A549 (cell line): ENCODE measurements around the gene MARCHF9. TPM values are rescaled to one million over a fixed set of nuclear protein-coding genes. Genes with fewer than 3 reads are reported as not detected.

ENCODE experiments used
- ATAC-seq, 2 experiments: fragments of 200-7000 bp in 1 of 2; fragments of >200 bp in 1 of 2; cut with Nextera tagmentation in 1 of 2; cut with Tn5 transposase in 1 of 2; 3 replicates each; pipeline versions ENCODE4 v1.8.0 to v1.9.1; 2018 to 2020; ENCODE audit warnings: mild to moderate bottlenecking in 1 of 2, moderate library complexity in 1 of 2
- CTCF ChIA-PET: fragments of 300-600 bp; sonication (Branson Sonifier 250); formaldehyde crosslinking; extraction: SDS; loops from one replicate; lab custom pipeline; 2021; ENCODE audit warnings: antibody characterized with exemption, inconsistent platforms; lab: Yijun Ruan, JAX
- POLR2A ChIA-PET: fragments of 350-600 bp; formaldehyde crosslinking; extraction: SDS; loops from one replicate; lab custom pipeline; 2021; ENCODE audit warnings: antibody characterized with exemption, inconsistent platforms; lab: Yijun Ruan, JAX
- DNase-seq, 2 experiments: peaks; one replicate each; pipeline versions ENCODE4 v3.0.0 to v3.0.0-alpha.2; 2011 to 2016; ENCODE audit warnings: low read depth in 1 of 2, low spot score in 1 of 2
- FAIRE-seq: peaks from 2 replicates; lab custom pipeline; 2011; peaks lifted over from hg19 to GRCh38; lab: Jason Lieb, UNC
- H3K27ac ChIP-seq, 2 experiments: fragments of >200 bp; sonication (Bioruptor Twin); formaldehyde crosslinking; 3 replicates each; pipeline ENCODE4 v1.5.1; 2016 to 2017
- H3K4me1 ChIP-seq: fragments of >200 bp; sonication (Bioruptor Twin); formaldehyde crosslinking; 3 replicates; pipeline ENCODE4 v1.6.1; 2016
- H3K4me2 ChIP-seq: fragments of >200 bp; sonication (Bioruptor Twin); formaldehyde crosslinking; 3 replicates; pipeline ENCODE4 v1.6.1; 2016
- H3K4me3 ChIP-seq: fragments of >200 bp; sonication (Bioruptor Twin); formaldehyde crosslinking; 3 replicates; pipeline ENCODE4 v1.5.1; 2016
- H3K9me3 ChIP-seq: fragments of >200 bp; sonication (Bioruptor Twin); formaldehyde crosslinking; 3 replicates; pipeline ENCODE4 v1.6.1; 2016
- ATOH8 ChIP-seq: fragments of 250-450 bp; sonication (Bioruptor Pico); IDR thresholded peaks from 2 replicates; pipeline ENCODE4 v1.5.0; 2020; ENCODE audit warnings: low read depth, mild to moderate bottlenecking, moderate library complexity
- BCL3 ChIP-seq: fragments of >200 bp; sonication (Bioruptor Twin); formaldehyde crosslinking; IDR thresholded peaks from 3 replicates; pipeline ENCODE4 v1.6.1; 2016
- BHLHE40 ChIP-seq: IDR thresholded peaks from 2 replicates; pipeline ENCODE4 v1.6.1; 2012; ENCODE audit warnings: low read depth, low read length, inconsistent platforms
- CBX2 ChIP-seq: fragments of 200-600 bp; sonication (generic); IDR thresholded peaks from 2 replicates; pipeline ENCODE4 v1.6.1; 2016; ENCODE audit warnings: low read depth, mild to moderate bottlenecking, borderline replicate concordance
- CBX8 ChIP-seq: fragments of 200-600 bp; sonication (generic); IDR thresholded peaks from 2 replicates; pipeline ENCODE4 v1.6.1; 2016
- CHD2 ChIP-seq: fragments of 150-350 bp; IDR thresholded peaks from 2 replicates; pipeline ENCODE4 v1.6.1; 2014; ENCODE audit warnings: low read length; ENCODE audit not compliant: partially characterized antibody
- CHD4 ChIP-seq: fragments of 200-600 bp; sonication (generic); IDR thresholded peaks from 2 replicates; pipeline ENCODE4 v1.6.1; 2016; ENCODE audit warnings: antibody characterized with exemption, mild to moderate bottlenecking, borderline replicate concordance
- E2F6 ChIP-seq: IDR thresholded peaks from 2 replicates; pipeline ENCODE4 v1.6.1; 2012; ENCODE audit warnings: low read depth, borderline replicate concordance
- ESRRA ChIP-seq: fragments of 150-350 bp; IDR thresholded peaks from 2 replicates; pipeline ENCODE4 v1.6.1; 2014; ENCODE audit warnings: mild to moderate bottlenecking, low read length, borderline replicate concordance
- FOXS1 ChIP-seq: fragments of 250-450 bp; sonication (Bioruptor Pico); IDR thresholded peaks from 2 replicates; pipeline ENCODE4 v1.5.0; 2020; ENCODE audit warnings: mild to moderate bottlenecking, moderate library complexity
- GATA3 ChIP-seq: IDR thresholded peaks from 2 replicates; pipeline ENCODE4 v1.6.1; 2012; ENCODE audit warnings: borderline replicate concordance
- HDAC2 ChIP-seq: fragments of 200-600 bp; sonication (generic); IDR thresholded peaks from 2 replicates; pipeline ENCODE4 v1.6.1; 2016
- HOXA7 ChIP-seq: fragments of 250-450 bp; sonication (Bioruptor Pico); IDR thresholded peaks from 2 replicates; pipeline ENCODE4 v1.5.0; 2020; ENCODE audit warnings: mild to moderate bottlenecking, moderate library complexity
- HOXB13 ChIP-seq: fragments of 250-450 bp; sonication (Bioruptor Pico); IDR thresholded peaks from 2 replicates; pipeline ENCODE4 v1.5.0; 2020; ENCODE audit warnings: low read depth, mild to moderate bottlenecking, moderate library complexity
- HOXB5 ChIP-seq: fragments of 250-450 bp; sonication (Bioruptor Pico); IDR thresholded peaks from 2 replicates; pipeline ENCODE4 v1.5.0; 2020; ENCODE audit warnings: mild to moderate bottlenecking, moderate library complexity
- JUNB ChIP-seq: fragments of >200 bp; sonication (Bioruptor Twin); formaldehyde crosslinking; IDR thresholded peaks from 2 replicates; pipeline ENCODE4 v1.6.1; 2016
- KDM1A ChIP-seq: fragments of 200-600 bp; sonication (generic); IDR thresholded peaks from 2 replicates; pipeline ENCODE4 v1.6.1; 2016; ENCODE audit warnings: low read depth, mild to moderate bottlenecking
- MAX ChIP-seq: IDR thresholded peaks from 2 replicates; pipeline ENCODE4 v1.6.1; 2012
- MYC ChIP-seq: IDR thresholded peaks from 2 replicates; pipeline ENCODE4 v1.6.1; 2012; ENCODE audit warnings: mild to moderate bottlenecking, inconsistent platforms, low read length, improper control_type of control experiment, borderline replicate concordance
- NFE2L2 ChIP-seq: fragments of 150-350 bp; conservative IDR thresholded peaks from 2 replicates; pipeline ENCODE4 v1.6.1; 2014; ENCODE audit warnings: low read length
- NPAS2 ChIP-seq: fragments of 250-450 bp; sonication (Bioruptor Pico); IDR thresholded peaks from 2 replicates; pipeline ENCODE4 v1.8.0; 2022; ENCODE audit warnings: mild to moderate bottlenecking, moderate library complexity, borderline replicate concordance
- POLR2A ChIP-seq: IDR thresholded peaks from 2 replicates; pipeline ENCODE4 v1.6.1; 2012; ENCODE audit warnings: mild to moderate bottlenecking, low read length
- RAD21 ChIP-seq, 2 experiments: fragments of >200 bp in 1 of 2; sonication (Bioruptor Twin) in 1 of 2; formaldehyde crosslinking in 1 of 2; IDR thresholded peaks in 1 of 2; conservative IDR thresholded peaks in 1 of 2; 2 replicates in 1 of 2; 3 replicates in 1 of 2; pipeline ENCODE4 v1.6.1; 2012 to 2018; ENCODE audit warnings: inconsistent platforms in 1 of 2
- TFCP2L1 ChIP-seq: fragments of 250-450 bp; sonication (Bioruptor Pico); IDR thresholded peaks from 2 replicates; pipeline ENCODE4 v1.5.0; 2021; ENCODE audit warnings: mild to moderate bottlenecking
- TP53 ChIP-seq: fragments of 250-450 bp; sonication (Bioruptor Pico); IDR thresholded peaks from 2 replicates; pipeline ENCODE4 v1.5.0; 2021; ENCODE audit warnings: mild to moderate bottlenecking, moderate library complexity
- USF2 ChIP-seq: fragments of 450-650 bp; IDR thresholded peaks from 2 replicates; pipeline ENCODE4 v1.6.1; 2014; ENCODE audit warnings: antibody characterized with exemption
- ZC3H11A ChIP-seq: fragments of 450-650 bp; IDR thresholded peaks from 2 replicates; pipeline ENCODE4 v1.6.1; 2014; ENCODE audit warnings: antibody characterized with exemption, mild to moderate bottlenecking
- ZFP36 ChIP-seq: fragments of 450-650 bp; IDR thresholded peaks from 2 replicates; pipeline ENCODE4 v1.6.1; 2014; ENCODE audit warnings: borderline replicate concordance; ENCODE audit not compliant: partially characterized antibody
- ZNF302 ChIP-seq: fragments of 250-450 bp; sonication (Bioruptor Pico); IDR thresholded peaks from 2 replicates; pipeline ENCODE4 v1.9.0; 2021; ENCODE audit warnings: inconsistent platforms, mild to moderate bottlenecking, moderate library complexity
- WGBS: methylation state at CpG from one replicate; pipeline ENCODE4 v1.1.6; 2017; ENCODE audit errors: missing lambda C conversion rate; 5-methylcytosine and 5-hydroxymethylcytosine counted together
- polyA plus RNA-seq, 4 experiments: library from polyadenylated mRNA; depleted of rRNA in 3 of 4; stranded (reverse); fragments of >200 nt; fragmentation: RNase III in 1 of 4; extraction: RNeasy Plus Mini Kit Qiagen cat#74134 plus additional on column Dnase treatment in 1 of 4; gene quantifications; 2 replicates in 3 of 4; 3 replicates in 1 of 4; pipeline ENCODE4 v1.2.3, GENCODE V29; 2011 to 2017

The MARCHF9 gene
- polyA plus RNA-seq, 2 of the 4 experiments (the other 2 are of a cell fraction): 6.8 to 7.2 TPM

- CTCF ChIA-PET: interaction anchor here (0.6 to 13.8 kb wide), 9 partner anchors 11 to 142 kb away, joined by 3 to 242 read pairs (median 11); partner anchors contain the start of genes AGAP2, B4GALNT1 and CYP27B1
Measured at GRCh38 chr12:57724003-57724935, 30.6 kb upstream of the MARCHF9 start.

GRCh38 chr12:57724936-57725740 is 29.8 kb upstream of the MARCHF9 start:
- 72% methylated on average over 9 of the region's 11 CpGs for WGBS
- DNase-seq (no peak), FAIRE-seq (no peak), ATAC-seq (no peak)
- CTCF ChIA-PET: interaction anchor here (0.7 to 13.8 kb wide), 24 partner anchors 8 to 178 kb away, joined by 3 to 242 read pairs (median 7); partner anchors contain the start of genes AGAP2, B4GALNT1, CDK4 and CYP27B1
- TF ChIP-seq USF2: no peak
- no peak for TF ChIP-seq CHD2
- no peak for TF ChIP-seq CBX8
- no peak for TF ChIP-seq E2F6
- TF ChIP-seq KDM1A: no peak
- TF ChIP-seq CBX2: no peak
- no peak for TF ChIP-seq MYC
- TF ChIP-seq ESRRA: no peak
- TF ChIP-seq BHLHE40: no peak
- TF ChIP-seq JUNB: no peak
- TF ChIP-seq ZC3H11A: no peak
- TF ChIP-seq TP53: no peak
- no peak for TF ChIP-seq CHD4
- no peak for TF ChIP-seq RAD21 (conservative IDR thresholded peaks at IDR 0.05 in 1 of 2, IDR thresholded peaks at IDR 0.05 in 1 of 2)
- no peak for TF ChIP-seq HDAC2
- no peak for TF ChIP-seq HOXB5 (CRISPR knock-in tag)
- no peak for TF ChIP-seq GATA3
- TF ChIP-seq NFE2L2: no peak
- TF ChIP-seq ZFP36: no peak
- no peak for TF ChIP-seq MAX
- H3K4me1 ChIP-seq: peaks cover 18% of the 10 kb centered on the region
- POLR2A ChIA-PET: interaction anchor here (1.0 to 1.9 kb wide), 6 partner anchors 10 to 40 kb away, joined by 3 to 14 read pairs (median 4); partner anchors contain the start of genes CDK4 and TSPAN31
- H3K27ac ChIP-seq: peak overlapping the region; percentile 97 to 98; a peak in 5 of 6 replicates
- peak overlapping the region; percentile 99 for H3K4me2 ChIP-seq
- H3K4me3 ChIP-seq: peak overlapping the region; percentile 96
- no peaks in the 10 kb centered on the region for H3K9me3 ChIP-seq

More at GRCh38 chr12:57724003-57724935, 30.6 kb upstream of the MARCHF9 start:
- H3K4me1 ChIP-seq: peaks cover 18% of the 10 kb centered on the region
- WGBS: 78% methylated on average over 12 of the region's 12 CpGs
- ATAC-seq (no peak), DNase-seq (no peak), FAIRE-seq (no peak)
- H3K27ac ChIP-seq: no peak overlapping the region
- H3K9me3 ChIP-seq: no peaks in the 10 kb centered on the region
- POLR2A ChIA-PET: no interaction called here
- no peak overlapping the region for H3K4me3 ChIP-seq
- TF ChIP-seq ZC3H11A: no peak
- no peak for TF ChIP-seq NPAS2 (CRISPR knock-in tag)
- TF ChIP-seq USF2: no peak
- TF ChIP-seq ATOH8 (CRISPR knock-in tag): no peak
- TF ChIP-seq RAD21 (conservative IDR thresholded peaks at IDR 0.05 in 1 of 2, IDR thresholded peaks at IDR 0.05 in 1 of 2): no peak
- TF ChIP-seq FOXS1 (CRISPR knock-in tag): no peak
- no peak for TF ChIP-seq NFE2L2
- TF ChIP-seq HOXA7 (CRISPR knock-in tag): no peak
- no peak for TF ChIP-seq BCL3
- TF ChIP-seq TFCP2L1 (CRISPR knock-in tag): no peak
- no peak for TF ChIP-seq ZNF302 (CRISPR knock-in tag)
- no peak for TF ChIP-seq HOXB13 (CRISPR knock-in tag)
- TF ChIP-seq POLR2A: no peak
- H3K4me2 ChIP-seq: no peak overlapping the region
